Stomach smooth muscle (tissue), 2 donors: ENCODE data around the gene ANKRD66.
"Not testable (repeated sequence)": the region's sequence is repeated elsewhere in the genome, so short reads cannot be mapped to it uniquely, and the experiment has no call there.

ENCODE experiments used
- H3K27ac ChIP-seq: one replicate; pipeline ENCODE4 v1.7.0; 2013; ENCODE audit warnings: mild to moderate bottlenecking, low read length, inconsistent platforms
- H3K27me3 ChIP-seq, 2 donors: one replicate each; pipeline ENCODE4 v1.7.0; 2013; ENCODE audit warnings: low read length in 2 of 2; ENCODE audit not compliant: insufficient read depth in 2 of 2, control insufficient read depth in 1 of 2
- H3K36me3 ChIP-seq, 2 donors: one replicate each; pipeline ENCODE4 v1.7.0; 2013; ENCODE audit warnings: low read length in 2 of 2; ENCODE audit not compliant: control insufficient read depth in 2 of 2, insufficient read depth in 2 of 2
- H3K4me1 ChIP-seq: one replicate; pipeline ENCODE4 v1.7.0; 2013; ENCODE audit warnings: low read length; ENCODE audit not compliant: control insufficient read depth, insufficient read depth
- H3K4me3 ChIP-seq, 2 donors: one replicate each; pipeline ENCODE4 v1.7.0; 2013; ENCODE audit warnings: low read length in 2 of 2
- H3K9ac ChIP-seq, 2 donors: one replicate each; pipeline ENCODE4 v1.7.0; 2013; ENCODE audit warnings: low read length in 2 of 2, mild to moderate bottlenecking in 1 of 2
- H3K9me3 ChIP-seq, 2 donors: one replicate each; pipeline ENCODE4 v1.7.0; 2013; ENCODE audit warnings: low read length in 2 of 2; ENCODE audit not compliant: control insufficient read depth in 2 of 2
- donor health status: healthy.
- donor health status: Pancreatic carcinoma.

Gene ANKRD66

DNA sequence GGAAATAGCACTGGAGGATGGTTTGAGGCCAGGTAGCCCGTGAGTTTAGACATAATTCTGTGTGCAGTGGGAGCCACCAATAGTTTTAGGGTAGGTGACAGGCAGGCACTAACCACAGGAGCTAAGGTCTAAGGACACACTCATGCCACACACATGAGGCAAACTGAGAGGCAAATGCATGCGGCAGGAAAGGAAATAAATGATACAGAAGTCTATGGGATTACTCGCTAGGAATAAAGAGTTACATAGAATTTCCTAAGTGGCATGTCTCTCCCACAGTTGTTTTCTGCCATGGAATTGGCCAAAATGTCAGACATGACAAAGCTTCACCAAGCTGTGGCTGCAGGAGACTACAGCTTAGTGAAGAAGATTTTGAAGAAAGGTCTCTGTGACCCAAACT, 4.9 kb downstream of the ANKRD66 start:
- H3K9ac ChIP-seq, result no peak overlapping the region
- H3K4me1 ChIP-seq, result no peaks in the 10 kb centered on the region
- no peaks in the 10 kb centered on the region for H3K36me3 ChIP-seq
- H3K9me3 ChIP-seq, result no peaks in the 10 kb centered on the region
- no peak overlapping the region for H3K27ac ChIP-seq
- peaks cover 0 to 2% of the 10 kb centered on the region in 2 donors for H3K27me3 ChIP-seq
- no peak overlapping the region for H3K4me3 ChIP-seq

- peaks cover 0 to 2% of the 10 kb centered on the region in 2 donors for H3K27me3 ChIP-seq
- no peaks in the 10 kb centered on the region for H3K4me1 ChIP-seq
- no peak overlapping the region for H3K27ac ChIP-seq
- no peak overlapping the region for H3K4me3 ChIP-seq
- no peaks in the 10 kb centered on the region for H3K36me3 ChIP-seq
- H3K9ac ChIP-seq, result no peak overlapping the region
- no peaks in the 10 kb centered on the region for H3K9me3 ChIP-seq
Measured at GRCh38 chr6:46755865-46756264, 9.1 kb downstream of the ANKRD66 start.

DNA sequence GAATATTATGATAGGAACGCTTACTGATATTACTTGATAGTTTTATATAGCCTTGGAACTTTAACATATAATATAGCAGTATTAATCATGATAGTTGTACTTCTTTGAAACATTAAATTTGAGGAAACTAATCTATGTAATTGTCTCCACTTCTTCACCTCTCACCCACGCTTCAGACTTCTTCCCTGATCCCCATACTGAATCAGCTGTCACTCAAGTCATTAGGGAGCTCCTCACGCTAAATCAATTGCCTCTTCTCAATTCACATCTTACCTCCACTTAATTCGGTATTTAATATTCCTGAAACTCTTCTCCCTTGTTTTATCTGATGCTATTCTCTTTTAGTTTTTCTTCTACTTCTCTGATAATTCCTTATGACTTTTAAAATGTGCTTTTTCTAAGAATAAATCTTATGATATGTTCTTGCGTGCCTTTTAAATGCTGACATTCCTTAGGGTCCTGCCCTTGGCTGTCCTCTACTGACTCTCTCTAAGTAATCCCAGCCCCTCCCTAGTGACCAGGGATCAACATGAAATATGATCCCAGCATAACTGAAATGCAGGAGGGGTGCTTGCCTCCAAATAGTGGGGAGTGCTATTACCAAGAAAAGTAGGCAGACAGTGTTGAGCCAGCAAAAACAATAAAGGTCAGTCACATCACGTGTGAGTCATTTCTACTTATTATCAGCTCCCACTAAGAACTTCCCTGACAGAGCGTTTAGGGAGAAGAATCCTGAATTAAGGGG, 9.9 kb downstream of the ANKRD66 start:
- Histone ChIP-seq H3K36me3 (no peaks in the 10 kb centered on the region), H3K9ac (no peak overlapping the region), H3K27ac (no peak overlapping the region), H3K4me1 (no peaks in the 10 kb centered on the region), H3K4me3 (no peak overlapping the region), H3K27me3 (peaks cover 0 to 2% of the 10 kb centered on the region in 2 donors), H3K9me3 (no peaks in the 10 kb centered on the region)

- H3K27ac ChIP-seq, result no peak overlapping the region
- H3K4me1 ChIP-seq, result no peaks in the 10 kb centered on the region
- no peaks in the 10 kb centered on the region for H3K36me3 ChIP-seq
- H3K9me3 ChIP-seq, result no peaks in the 10 kb centered on the region
- no peak overlapping the region for H3K4me3 ChIP-seq
- H3K27me3 ChIP-seq, result no peaks in the 10 kb centered on the region
- H3K9ac ChIP-seq, result no peak overlapping the region
Measured at GRCh38 chr6:46757214-46757596, 10.5 kb downstream of the ANKRD66 start.

- Histone ChIP-seq H3K9me3 (no peaks in the 10 kb centered on the region), H3K36me3 (no peaks in the 10 kb centered on the region), H3K27me3 (no peaks in the 10 kb centered on the region), H3K4me3 (no peak overlapping the region), H3K27ac (no peak overlapping the region), H3K4me1 (no peaks in the 10 kb centered on the region), H3K9ac (no peak overlapping the region)
Measured at GRCh38 chr6:46758960-46759753, 12.4 kb downstream of the ANKRD66 start.

DNA sequence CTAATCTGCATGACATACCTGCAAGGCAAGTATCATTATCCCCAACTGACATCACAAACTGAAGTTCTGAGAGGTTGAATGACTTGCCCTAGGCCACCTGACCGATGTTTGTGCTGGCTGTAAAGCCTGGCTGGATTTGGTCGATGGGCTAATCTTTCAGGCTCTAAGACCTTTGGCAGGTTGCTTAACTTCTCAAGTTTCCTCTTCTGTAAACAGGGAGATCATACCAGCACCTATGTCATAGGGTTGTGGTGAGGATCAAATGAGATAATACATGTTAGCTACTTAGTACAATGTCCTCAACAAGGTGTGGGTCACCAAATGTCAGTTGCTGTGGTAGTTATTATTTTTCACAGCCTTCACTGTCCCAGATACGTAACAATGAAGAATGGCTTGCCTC, 14.2 kb downstream of the ANKRD66 start:
- Histone ChIP-seq H3K9ac (no peak overlapping the region), H3K4me3 (no peak overlapping the region), H3K27me3 (no peaks in the 10 kb centered on the region), H3K4me1 (no peaks in the 10 kb centered on the region), H3K9me3 (no peaks in the 10 kb centered on the region), H3K36me3 (no peaks in the 10 kb centered on the region), H3K27ac (no peak overlapping the region)

DNA sequence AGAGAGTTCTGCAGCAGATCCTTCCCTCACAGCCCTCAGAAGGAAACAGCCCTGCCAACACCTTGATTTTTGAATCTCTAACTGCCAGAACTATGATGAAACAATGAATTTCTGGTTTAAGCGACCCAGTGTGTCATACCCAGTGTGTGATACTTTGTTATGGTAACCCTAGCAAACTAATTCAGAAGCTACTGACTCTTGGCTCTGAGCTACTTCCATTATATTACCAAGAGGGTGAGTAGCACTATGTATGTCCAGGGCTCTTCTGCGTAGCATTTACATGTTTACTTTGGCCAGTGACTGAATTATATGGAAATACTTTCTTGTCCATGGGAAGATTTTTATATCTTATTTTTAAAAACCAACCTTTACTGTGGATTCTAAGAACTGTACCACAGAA, 16.7 kb downstream of the ANKRD66 start:
- H3K36me3 ChIP-seq, result no peaks in the 10 kb centered on the region
- no peak overlapping the region for H3K4me3 ChIP-seq

GRCh38 chr6:46764280-46764679, 17.5 kb downstream of the ANKRD66 start:
- H3K9me3 ChIP-seq, H3K27ac ChIP-seq, H3K9ac ChIP-seq: not testable (repeated sequence)

More for the DNA sequence above, 16.7 kb downstream of the ANKRD66 start:
- H3K9me3 ChIP-seq, result no peaks in the 10 kb centered on the region
- no peaks in the 10 kb centered on the region for H3K4me1 ChIP-seq
- no peak overlapping the region for H3K9ac ChIP-seq
- H3K27ac ChIP-seq, result no peak overlapping the region
- no peaks in the 10 kb centered on the region for H3K27me3 ChIP-seq

DNA sequence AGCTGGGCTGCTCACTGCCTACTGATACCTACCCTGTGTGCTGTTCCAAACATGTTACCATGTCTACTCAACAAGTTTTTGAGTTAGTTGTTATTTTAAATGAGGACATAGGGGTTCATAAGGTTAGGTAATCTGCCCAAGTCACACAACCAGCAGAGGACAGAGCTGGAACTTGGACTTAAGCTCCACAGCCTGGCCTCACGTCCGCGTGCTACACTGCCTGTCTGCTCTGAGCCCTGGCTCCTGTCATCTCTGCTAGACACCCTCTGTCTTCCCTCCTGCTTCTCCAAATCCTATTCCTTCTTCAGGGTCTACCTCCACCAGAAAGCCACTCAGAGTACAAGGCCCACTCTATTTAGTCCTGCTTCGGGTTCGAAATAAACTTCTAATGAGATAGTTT, 18.2 kb downstream of the ANKRD66 start:
- H3K4me3 ChIP-seq, result no peak overlapping the region
- no peaks in the 10 kb centered on the region for H3K4me1 ChIP-seq
- H3K36me3 ChIP-seq, result no peaks in the 10 kb centered on the region
- no peaks in the 10 kb centered on the region for H3K9me3 ChIP-seq
- no peak overlapping the region for H3K27ac ChIP-seq
- H3K9ac ChIP-seq, result no peak overlapping the region
- no peaks in the 10 kb centered on the region for H3K27me3 ChIP-seq

More at GRCh38 chr6:46764280-46764679, 17.5 kb downstream of the ANKRD66 start:
- not testable (repeated sequence) for H3K4me1 ChIP-seq, H3K27me3 ChIP-seq, H3K4me3 ChIP-seq, H3K36me3 ChIP-seq

- Histone ChIP-seq H3K9ac (no peak overlapping the region), H3K27ac (no peak overlapping the region), H3K36me3 (no peaks in the 10 kb centered on the region), H3K27me3 (no peaks in the 10 kb centered on the region), H3K9me3 (no peaks in the 10 kb centered on the region), H3K4me3 (no peak overlapping the region), H3K4me1 (no peaks in the 10 kb centered on the region)
Measured at GRCh38 chr6:46772016-46772415, 25.3 kb downstream of the ANKRD66 start.

DNA sequence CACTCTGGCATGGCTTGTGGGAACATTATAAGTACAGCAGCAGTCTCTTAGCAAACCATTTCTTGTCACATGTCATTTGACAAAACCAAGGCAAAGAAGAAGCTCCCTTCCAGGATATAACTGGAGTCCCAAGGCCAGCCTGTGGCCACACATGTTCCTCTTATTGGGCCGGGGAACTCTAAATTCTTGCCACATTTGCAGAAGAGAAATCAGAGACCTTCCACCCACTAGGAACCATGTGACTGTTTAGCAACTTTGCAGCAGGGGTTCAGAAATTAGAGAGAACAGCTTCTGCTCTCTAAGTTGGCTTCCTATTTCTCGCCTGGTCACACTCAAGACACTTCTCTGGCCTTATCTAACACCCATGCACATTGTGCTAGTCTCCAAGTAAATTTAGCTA, 26.0 kb downstream of the ANKRD66 start:
- H3K9me3 ChIP-seq, result no peaks in the 10 kb centered on the region
- H3K4me1 ChIP-seq, result no peaks in the 10 kb centered on the region
- H3K9ac ChIP-seq, result no peak overlapping the region
- H3K27ac ChIP-seq, result no peak overlapping the region
- no peaks in the 10 kb centered on the region for H3K36me3 ChIP-seq
- H3K4me3 ChIP-seq, result no peak overlapping the region
- H3K27me3 ChIP-seq, result no peaks in the 10 kb centered on the region
